Bronchial epithelial cell (primary cell): Measurements from ENCODE around the gene CTU2. TPM values are rescaled to one million over a fixed set of nuclear protein-coding genes. Genes with fewer than 3 reads are reported as not detected.

Experiments used
- DNase-seq: peaks from one replicate; pipeline ENCODE4 v3.0.0-alpha.2; 2010; ENCODE audit warnings: low read depth
- FAIRE-seq: peaks from 2 replicates; lab custom pipeline; 2011; peaks lifted over from hg19 to GRCh38; lab: Jason Lieb, UNC
- H3K27me3 ChIP-seq: 2 replicates; pipeline ENCODE4 v1.5.1; 2011; ENCODE audit warnings: low read length; ENCODE audit not compliant: control insufficient read depth, insufficient read depth
- H3K36me3 ChIP-seq: 2 replicates; pipeline ENCODE4 v1.5.1; 2011; ENCODE audit warnings: low read length; ENCODE audit not compliant: control insufficient read depth, insufficient read depth
- H3K4me3 ChIP-seq: 2 replicates; pipeline ENCODE4 v1.5.1; 2011; ENCODE audit warnings: mild to moderate bottlenecking, low read depth, low read length, control low read depth
- total RNA-seq: library from RNA; depleted of rRNA; stranded (reverse); fragments of >200 nt; gene quantifications from 2 replicates; pipeline ENCODE4 v1.2.1, GENCODE V29; 2014
- TF ChIP-seq, protein P1 (sequence below): IDR thresholded peaks from 2 replicates; pipeline ENCODE4 v1.5.1; 2011; ENCODE audit warnings: mild to moderate bottlenecking, moderate library complexity, low read length, control low read depth, inconsistent platforms; ENCODE audit not compliant: insufficient read depth, severe bottlenecking

Gene CTU2
- total RNA-seq, 1 donor from 2014 or later, result 31.1 TPM

DNA sequence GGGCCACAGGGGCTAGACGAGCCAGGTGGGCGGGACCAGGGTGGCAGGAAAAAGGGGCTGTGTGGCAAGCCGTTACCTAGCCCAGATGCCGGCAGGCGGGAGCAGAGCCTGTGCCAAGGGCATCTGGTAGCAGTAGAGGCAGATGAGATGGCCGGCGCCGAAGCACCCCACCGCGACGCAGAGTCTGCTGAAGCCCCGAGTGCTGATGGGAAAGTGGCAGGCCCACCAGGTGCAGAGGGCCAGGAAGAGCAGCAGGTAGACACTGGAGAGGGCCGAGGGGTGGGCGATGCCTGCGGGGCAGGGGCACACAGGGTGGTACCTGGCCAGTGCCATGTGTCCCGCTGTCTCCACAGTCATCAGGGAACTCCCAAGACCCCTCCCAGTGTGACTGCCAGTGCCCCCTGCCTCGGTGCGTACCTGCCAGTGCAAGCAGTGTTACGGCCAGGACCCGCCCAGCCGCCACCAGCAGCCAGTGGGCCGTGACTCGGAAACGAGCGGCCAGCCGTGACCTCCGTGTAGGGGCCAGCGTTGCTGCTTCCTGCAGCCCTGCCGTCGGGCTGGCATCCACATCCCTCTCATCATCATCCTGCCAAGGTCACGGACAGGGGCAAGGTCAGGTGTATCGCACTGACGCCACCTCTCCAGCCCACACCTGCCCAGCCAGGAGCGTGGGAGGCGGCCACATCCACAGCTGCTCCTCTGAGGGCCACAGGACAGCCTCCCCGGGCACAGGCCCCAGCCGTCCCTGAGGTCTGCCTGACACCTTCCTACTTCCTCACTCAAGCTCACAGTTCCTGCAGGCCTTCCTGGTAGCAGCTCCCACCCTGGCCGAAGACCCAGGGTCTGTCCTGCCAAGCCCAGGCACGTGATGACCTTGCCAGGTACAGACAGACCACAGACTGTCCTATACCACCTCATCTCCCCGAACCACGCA is 32.1 kb downstream of the CTU2 start:
- H3K36me3 ChIP-seq, result peaks cover 52% of the 10 kb centered on the region
- no peak for FAIRE-seq
- TF ChIP-seq, protein P1, sequence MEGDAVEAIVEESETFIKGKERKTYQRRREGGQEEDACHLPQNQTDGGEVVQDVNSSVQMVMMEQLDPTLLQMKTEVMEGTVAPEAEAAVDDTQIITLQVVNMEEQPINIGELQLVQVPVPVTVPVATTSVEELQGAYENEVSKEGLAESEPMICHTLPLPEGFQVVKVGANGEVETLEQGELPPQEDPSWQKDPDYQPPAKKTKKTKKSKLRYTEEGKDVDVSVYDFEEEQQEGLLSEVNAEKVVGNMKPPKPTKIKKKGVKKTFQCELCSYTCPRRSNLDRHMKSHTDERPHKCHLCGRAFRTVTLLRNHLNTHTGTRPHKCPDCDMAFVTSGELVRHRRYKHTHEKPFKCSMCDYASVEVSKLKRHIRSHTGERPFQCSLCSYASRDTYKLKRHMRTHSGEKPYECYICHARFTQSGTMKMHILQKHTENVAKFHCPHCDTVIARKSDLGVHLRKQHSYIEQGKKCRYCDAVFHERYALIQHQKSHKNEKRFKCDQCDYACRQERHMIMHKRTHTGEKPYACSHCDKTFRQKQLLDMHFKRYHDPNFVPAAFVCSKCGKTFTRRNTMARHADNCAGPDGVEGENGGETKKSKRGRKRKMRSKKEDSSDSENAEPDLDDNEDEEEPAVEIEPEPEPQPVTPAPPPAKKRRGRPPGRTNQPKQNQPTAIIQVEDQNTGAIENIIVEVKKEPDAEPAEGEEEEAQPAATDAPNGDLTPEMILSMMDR, result no peak
- H3K4me3 ChIP-seq, result no peak overlapping the region
- no peak for DNase-seq
- no peaks in the 10 kb centered on the region for H3K27me3 ChIP-seq

DNA sequence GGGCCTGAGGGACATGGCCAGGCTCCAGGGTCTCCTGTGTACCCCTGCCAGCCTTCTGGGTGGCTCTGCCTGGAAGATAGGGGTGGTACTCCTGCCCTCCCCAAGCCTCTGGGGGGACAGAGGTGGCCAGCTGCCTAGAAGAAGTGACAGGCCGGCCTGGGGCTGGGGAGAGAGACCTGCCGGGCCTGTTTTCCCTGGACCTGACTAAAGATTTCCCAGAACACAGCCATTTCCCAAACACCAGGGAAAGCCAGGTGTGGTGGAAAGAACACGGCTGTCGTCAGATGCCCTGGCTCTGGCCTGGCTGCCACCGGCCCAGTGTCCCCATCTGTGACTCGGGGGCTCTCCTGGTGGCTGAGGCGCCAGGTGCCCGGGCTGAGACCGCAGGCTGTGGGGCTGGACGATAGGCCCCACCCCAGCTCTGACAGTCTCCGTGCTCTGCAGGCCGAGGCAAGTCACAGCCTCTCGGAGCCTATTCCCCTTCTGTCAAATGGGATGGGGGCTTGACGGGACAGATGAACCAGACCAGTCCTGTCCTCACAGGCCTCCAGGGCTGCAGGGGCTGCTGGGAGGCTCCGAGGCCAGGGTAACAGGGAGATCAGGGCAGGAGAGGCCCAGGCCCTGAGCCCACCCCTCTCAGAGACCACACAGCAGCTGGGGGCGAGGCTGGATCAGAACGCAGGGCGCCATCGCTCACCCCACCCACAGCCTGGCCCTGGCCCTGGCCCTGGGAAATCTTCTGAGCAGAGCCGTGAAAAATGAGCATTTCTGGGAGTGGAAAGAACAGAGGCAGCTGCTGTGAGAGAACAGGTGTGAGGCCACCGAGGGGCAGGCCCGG is 33.1 kb downstream of the CTU2 start:
- H3K36me3 ChIP-seq, result peaks cover 46% of the 10 kb centered on the region
- TF ChIP-seq, protein P1, result no peak
- FAIRE-seq, result no peak
- H3K27me3 ChIP-seq, result no peaks in the 10 kb centered on the region
- H3K4me3 ChIP-seq, result no peak overlapping the region
- DNase-seq, result no peak

DNA sequence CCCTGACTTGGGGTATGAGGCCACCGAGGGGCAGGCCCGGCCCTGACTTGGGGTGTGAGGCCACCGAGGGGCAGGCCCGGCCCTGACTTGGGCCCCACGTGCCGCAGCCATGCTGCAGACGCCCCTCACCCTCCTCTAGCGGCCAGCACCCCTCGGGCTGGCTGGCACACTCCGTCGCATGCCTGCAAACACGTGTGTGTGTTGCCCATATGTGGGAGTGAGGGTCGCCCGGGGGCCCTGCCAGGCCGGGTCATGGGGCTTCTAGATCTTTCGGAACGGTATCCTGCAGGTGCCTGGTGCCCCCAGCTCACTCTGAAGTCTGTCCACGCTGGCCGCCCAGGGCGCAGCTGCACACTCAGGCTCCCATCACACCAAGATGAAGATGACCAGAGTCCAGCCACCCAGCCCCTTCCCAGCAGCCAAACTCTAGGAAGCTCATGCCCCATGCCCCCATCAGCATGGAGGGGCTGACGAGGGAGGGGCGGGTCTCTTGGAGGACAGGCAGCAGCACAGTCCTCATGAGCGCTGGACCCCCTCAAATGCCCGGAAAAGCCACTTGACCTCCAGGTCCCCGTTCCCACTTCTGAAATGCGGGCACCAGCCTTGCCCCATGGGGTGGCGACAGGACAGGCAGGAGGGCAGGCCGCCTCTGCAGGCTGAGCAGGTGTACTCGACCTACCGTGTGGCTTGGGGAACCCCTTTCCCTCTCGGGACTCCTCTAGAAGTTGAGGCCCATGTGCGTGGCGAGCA is 33.8 kb downstream of the CTU2 start:
- H3K36me3 ChIP-seq, result peaks cover 39% of the 10 kb centered on the region
- TF ChIP-seq, protein P1, result no peak
- FAIRE-seq (no peak), DNase-seq (no peak)
- H3K4me3 ChIP-seq, result no peak overlapping the region
- no peaks in the 10 kb centered on the region for H3K27me3 ChIP-seq

DNA sequence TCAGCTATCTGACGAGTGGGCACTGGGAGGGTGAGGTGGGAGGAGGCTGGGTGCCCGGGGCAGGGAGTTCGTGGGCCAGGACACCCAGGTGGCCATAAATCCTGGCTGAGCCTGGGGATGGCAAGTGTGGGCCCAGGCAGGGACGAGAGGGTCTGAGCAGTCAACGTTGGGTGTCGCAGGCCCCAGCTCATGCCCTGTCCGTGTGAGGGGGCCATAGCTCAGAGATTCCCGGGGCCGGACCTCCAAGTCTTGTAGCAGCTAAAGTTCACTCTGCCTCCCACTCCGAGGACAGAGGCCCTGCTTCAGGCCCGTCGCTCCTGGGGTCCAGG is 34.4 kb downstream of the CTU2 start:
- DNase-seq (no peak), FAIRE-seq (no peak)
- Histone ChIP-seq H3K36me3 (peaks cover 34% of the 10 kb centered on the region), H3K4me3 (no peak overlapping the region), H3K27me3 (no peaks in the 10 kb centered on the region)
- TF ChIP-seq, protein P1, result no peak

DNA sequence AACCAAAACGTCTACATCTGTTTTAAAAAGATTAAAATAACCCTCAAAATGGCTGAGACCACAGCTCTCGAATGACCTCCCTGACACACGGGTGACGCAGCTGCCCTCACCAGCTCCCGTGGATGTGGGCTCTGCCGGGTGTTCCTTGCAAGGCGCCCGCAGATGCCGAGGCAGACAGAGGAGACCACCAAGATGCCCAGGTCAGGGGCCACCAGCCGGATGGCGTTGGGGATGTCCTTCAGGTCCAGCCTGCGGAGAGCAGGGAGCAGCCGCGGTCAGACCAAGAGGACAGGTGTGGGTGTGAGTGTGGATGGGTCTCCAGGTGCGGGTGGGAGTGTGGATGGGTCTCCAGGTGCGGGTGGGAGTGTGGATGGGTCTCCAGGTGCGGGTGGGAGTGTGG is 35.1 kb downstream of the CTU2 start:
- Histone ChIP-seq H3K36me3 (peaks cover 30% of the 10 kb centered on the region), H3K4me3 (no peak overlapping the region), H3K27me3 (no peaks in the 10 kb centered on the region)
- TF ChIP-seq, protein P1, result no peak
- DNase-seq (no peak), FAIRE-seq (no peak)
